SK-N-SH treated with all-trans-retinoic acid at 6 μM for 48 hours (cell line): Measurements from ENCODE around the gene UPB1.

ENCODE experiments used
- ATAC-seq: fragments of 200-7000 bp; cut with Tn5 transposase; 3 replicates; pipeline ENCODE4 v1.9.1; 2020; ENCODE audit warnings: mild to moderate bottlenecking, moderate library complexity
- ARNTL ChIP-seq: fragments of 450-650 bp; formaldehyde crosslinking; IDR thresholded peaks from 2 replicates; pipeline ENCODE4 v1.5.0; 2020; ENCODE audit warnings: low read depth, mild to moderate bottlenecking, moderate library complexity, borderline replicate concordance
- CREB5 ChIP-seq: fragments of 250-450 bp; sonication (Bioruptor Pico); IDR thresholded peaks from 2 replicates; pipeline ENCODE4 v1.5.1; 2020; ENCODE audit warnings: low read depth, mild to moderate bottlenecking, moderate library complexity
- CSDC2 ChIP-seq: fragments of 250-450 bp; sonication (Bioruptor Pico); IDR thresholded peaks from 2 replicates; pipeline ENCODE4 v1.5.0; 2020; ENCODE audit warnings: mild to moderate bottlenecking, moderate library complexity
- CSRNP3 ChIP-seq: fragments of 250-450 bp; sonication (Bioruptor Pico); IDR thresholded peaks from 2 replicates; pipeline ENCODE4 v1.5.1; 2021; ENCODE audit warnings: mild to moderate bottlenecking, moderate library complexity
- ESRRG ChIP-seq: fragments of 250-450 bp; sonication (Bioruptor Pico); IDR thresholded peaks from 2 replicates; pipeline ENCODE4 v1.6.1; 2021; ENCODE audit warnings: mild to moderate bottlenecking
- GLIS3 ChIP-seq: fragments of 250-450 bp; sonication (Bioruptor Pico); IDR thresholded peaks from 2 replicates; pipeline ENCODE4 v1.5.0; 2020; ENCODE audit warnings: mild to moderate bottlenecking, moderate library complexity
- ISL1 ChIP-seq: fragments of 250-450 bp; sonication (Bioruptor Pico); IDR thresholded peaks from 2 replicates; pipeline ENCODE4 v2.1.2; 2022; ENCODE audit warnings: mild to moderate bottlenecking, moderate library complexity
- OSR1 ChIP-seq: fragments of 250-450 bp; sonication (Bioruptor Pico); IDR thresholded peaks from 2 replicates; pipeline ENCODE4 v1.8.0; 2022; ENCODE audit warnings: moderate library complexity, mild to moderate bottlenecking, inconsistent platforms
- PATZ1 ChIP-seq: fragments of 250-450 bp; sonication (Bioruptor Pico); IDR thresholded peaks from 2 replicates; pipeline ENCODE4 v1.8.0; 2020; ENCODE audit warnings: mild to moderate bottlenecking, moderate library complexity, borderline replicate concordance
- POU6F1 ChIP-seq: fragments of 250-450 bp; sonication (Bioruptor Pico); IDR thresholded peaks from 2 replicates; pipeline ENCODE4 v1.8.0; 2021; ENCODE audit warnings: low read depth, mild to moderate bottlenecking, moderate library complexity, borderline replicate concordance
- PPARA ChIP-seq: fragments of 250-450 bp; sonication (Bioruptor Pico); IDR thresholded peaks from 2 replicates; pipeline ENCODE4 v1.5.0; 2020; ENCODE audit warnings: mild to moderate bottlenecking, borderline replicate concordance
- RARB ChIP-seq: fragments of 250-450 bp; sonication (Bioruptor Pico); IDR thresholded peaks from 2 replicates; pipeline ENCODE4 v1.8.0; 2021; ENCODE audit warnings: mild to moderate bottlenecking, moderate library complexity
- SNAI2 ChIP-seq: fragments of 250-450 bp; sonication (Bioruptor Pico); IDR thresholded peaks from 2 replicates; pipeline ENCODE4 v1.5.0; 2020; ENCODE audit warnings: mild to moderate bottlenecking, moderate library complexity
- TCF4 ChIP-seq: fragments of 250-450 bp; sonication (Bioruptor Pico); IDR thresholded peaks from 2 replicates; pipeline ENCODE4 v1.8.0; 2021; ENCODE audit warnings: mild to moderate bottlenecking, moderate library complexity, borderline replicate concordance
- TOX ChIP-seq: fragments of 250-450 bp; sonication (Bioruptor Pico); IDR thresholded peaks from 2 replicates; pipeline ENCODE4 v1.8.0; 2021; ENCODE audit warnings: mild to moderate bottlenecking, moderate library complexity, borderline replicate concordance
- TSHZ2 ChIP-seq: fragments of 250-450 bp; sonication (Bioruptor Pico); IDR thresholded peaks from 2 replicates; pipeline ENCODE4 v1.5.0; 2020; ENCODE audit warnings: mild to moderate bottlenecking, moderate library complexity
- ZFP3 ChIP-seq: fragments of 250-450 bp; sonication (Bioruptor Pico); IDR thresholded peaks from 2 replicates; pipeline ENCODE4 v1.5.0; 2020; ENCODE audit warnings: mild to moderate bottlenecking, moderate library complexity
- ZNF565 ChIP-seq: fragments of 450-650 bp; formaldehyde crosslinking; conservative IDR thresholded peaks from 2 replicates; pipeline ENCODE4 v1.5.0; 2020; ENCODE audit warnings: low read depth, mild to moderate bottlenecking, moderate library complexity
- ZNF8 ChIP-seq: fragments of 450-650 bp; formaldehyde crosslinking; IDR thresholded peaks from 2 replicates; pipeline ENCODE4 v1.5.0; 2020; ENCODE audit warnings: mild to moderate bottlenecking, moderate library complexity

Gene UPB1

GRCh38 chr22:24517446-24517845, 22.3 kb downstream of the UPB1 start:
- TF ChIP-seq SNAI2 (CRISPR knock-in tag) (no peak), ARNTL (CRISPR knock-in tag) (no peak), TOX (CRISPR knock-in tag) (no peak), ESRRG (CRISPR knock-in tag) (no peak), ZFP3 (no peak), RARB (CRISPR knock-in tag) (no peak), PATZ1 (no peak), POU6F1 (CRISPR knock-in tag) (no peak), CREB5 (no peak), ISL1 (no peak)
- no peak for ATAC-seq

- no peak for ATAC-seq
Measured at GRCh38 chr22:24518228-24518627, 23.1 kb downstream of the UPB1 start.

GRCh38 chr22:24518771-24519485, 23.8 kb downstream of the UPB1 start:
- ATAC-seq = no peak
- TF ChIP-seq CSDC2 = no peak
- TF ChIP-seq PATZ1 = no peak
- TF ChIP-seq CREB5 = no peak
- TF ChIP-seq ZNF8 = no peak
- TF ChIP-seq OSR1 (CRISPR knock-in tag) = no peak
- no peak for TF ChIP-seq GLIS3 (CRISPR knock-in tag)
- no peak for TF ChIP-seq TSHZ2 (CRISPR knock-in tag)
- no peak for TF ChIP-seq ARNTL (CRISPR knock-in tag)
- no peak for TF ChIP-seq PPARA (CRISPR knock-in tag)
- no peak for TF ChIP-seq ESRRG (CRISPR knock-in tag)
- no peak for TF ChIP-seq ISL1
- no peak for TF ChIP-seq ZNF565 (CRISPR knock-in tag)
- no peak for TF ChIP-seq TCF4 (CRISPR knock-in tag)
- TF ChIP-seq CSRNP3 (CRISPR knock-in tag) = no peak

More at GRCh38 chr22:24518228-24518627, 23.1 kb downstream of the UPB1 start:
- TF ChIP-seq TOX (CRISPR knock-in tag) = no peak
- TF ChIP-seq, all 23 proteins: peak for 0
